Naive B cell (primary cell): Measurements from ENCODE around the gene CABYR. TPM values are rescaled to one million over a fixed set of nuclear protein-coding genes. Genes with fewer than 3 reads are reported as not detected.
"Not testable (repeated sequence)": the region's sequence is repeated elsewhere in the genome, so short reads cannot be mapped to it uniquely, and the experiment has no call there.

Experiments
- ATAC-seq, 2 donors: fragments of 150-1000 bp; cut with Tn5 transposase; 2 replicates each; pipeline ENCODE4 v1.10.0; 2021; ENCODE audit warnings: low read depth in 2 of 2, mild to moderate bottlenecking in 2 of 2, moderate library complexity in 2 of 2
- DNase-seq: peaks from one replicate; pipeline ENCODE4 v3.0.0; 2022
- H3K27ac Mint-ChIP-seq, 6 donors: one replicate each; pipeline ENCODE4 v1.8.0; 2020 to 2022; ENCODE audit warnings: mild to moderate bottlenecking in 6 of 6, mixed read lengths in 6 of 6, moderate library complexity in 5 of 6, inconsistent platforms in 2 of 6
- H3K27me3 Mint-ChIP-seq, 3 donors: one replicate each; pipeline ENCODE4 v1.8.0; 2021 to 2022; ENCODE audit warnings: mixed read lengths in 3 of 3, mild to moderate bottlenecking in 1 of 3
- H3K36me3 Mint-ChIP-seq, 2 donors: one replicate each; pipeline ENCODE4 v1.8.0; 2020 to 2022; ENCODE audit warnings: mixed read lengths in 2 of 2, inconsistent platforms in 1 of 2, mild to moderate bottlenecking in 1 of 2
- H3K4me1 Mint-ChIP-seq, 3 donors: one replicate each; pipeline ENCODE4 v1.8.0; 2020 to 2022; ENCODE audit warnings: mixed read lengths in 3 of 3, inconsistent platforms in 1 of 3, mild to moderate bottlenecking in 1 of 3, moderate library complexity in 1 of 3
- H3K4me3 Mint-ChIP-seq, 8 donors: one replicate each; pipeline ENCODE4 v1.8.0; 2020 to 2022; ENCODE audit warnings: mild to moderate bottlenecking in 8 of 8, mixed read lengths in 8 of 8, moderate library complexity in 8 of 8, inconsistent platforms in 2 of 8
- H3K9me3 Mint-ChIP-seq, 7 donors: one replicate each; pipeline ENCODE4 v1.8.0; 2020 to 2022; ENCODE audit warnings: mixed read lengths in 7 of 7, mild to moderate bottlenecking in 5 of 7, inconsistent platforms in 2 of 7, moderate library complexity in 1 of 7
- polyA plus RNA-seq, 6 donors: library from polyadenylated mRNA; unstranded; fragments of 300-500 nt; fragmentation: Illumina TruSeq; gene quantifications; one replicate each; pipeline ENCODE4 v1.2.3, GENCODE V29; 2021; ENCODE audit warnings: low read depth in 6 of 6

CABYR gene
- polyA plus RNA-seq, 6 donors from 2014 or later: 5.4 to 18.1 (median 7.8) TPM

DNA sequence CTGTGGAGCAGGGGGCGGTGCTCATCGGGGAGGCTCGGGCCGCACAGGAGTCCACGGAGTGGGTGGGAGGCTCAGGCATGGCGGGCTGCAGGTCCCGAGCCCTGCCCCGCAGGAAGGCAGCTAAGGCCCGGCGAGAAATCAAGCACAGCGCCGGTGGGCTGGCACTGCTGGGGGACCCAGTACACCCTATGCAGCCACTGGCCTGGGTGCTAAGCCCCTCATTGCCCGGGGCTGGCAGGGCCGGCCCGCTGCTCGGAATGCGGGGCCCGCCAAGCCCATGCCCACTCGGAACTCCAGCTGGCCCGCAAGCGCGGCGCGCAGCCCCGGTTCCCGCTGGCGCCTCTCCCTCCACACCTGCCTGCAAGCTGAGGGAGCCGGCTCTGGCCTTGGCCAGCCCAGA, 10.7 kb downstream of the CABYR start:
- H3K27ac Mint-ChIP-seq, H3K4me1 Mint-ChIP-seq, H3K27me3 Mint-ChIP-seq, H3K4me3 Mint-ChIP-seq, ATAC-seq, H3K9me3 Mint-ChIP-seq, DNase-seq: not testable (repeated sequence)
- H3K36me3 Mint-ChIP-seq: peaks cover 13 to 20% of the 10 kb centered on the region in 2 donors

DNA sequence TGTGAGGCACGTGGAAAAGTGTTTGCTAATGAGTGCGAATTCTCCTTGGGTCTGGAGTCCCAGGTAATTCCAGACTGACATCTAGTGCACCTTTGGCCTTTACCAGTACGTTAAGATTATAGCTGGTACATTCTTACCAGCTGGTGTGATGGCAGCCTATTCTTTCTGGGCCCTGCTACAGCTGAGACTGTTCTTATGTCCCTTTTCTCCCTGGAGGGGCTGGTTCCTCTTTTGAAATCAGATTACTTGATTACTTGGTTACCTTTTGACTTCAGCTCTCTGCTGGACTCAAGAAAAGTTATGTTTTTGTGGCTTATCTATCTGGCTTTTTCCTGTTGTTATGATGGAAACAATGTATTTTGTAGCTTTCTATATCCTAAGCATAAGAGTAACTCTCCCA, 14.5 kb downstream of the CABYR start:
- Mint-ChIP-seq H3K9me3 (peaks cover 0 to 3% (median 0%) of the 10 kb centered on the region in 7 donors), H3K27me3 (no peaks in the 10 kb centered on the region), H3K4me1 (no peaks in the 10 kb centered on the region), H3K27ac (peak overlapping the region in 1 of 6 donors; percentile 40), H3K36me3 (peaks cover 5 to 13% of the 10 kb centered on the region in 2 donors), H3K4me3 (no peak overlapping the region)
- DNase-seq: no peak
- peak in 1 of 2 donors; percentile 51 for ATAC-seq

DNA sequence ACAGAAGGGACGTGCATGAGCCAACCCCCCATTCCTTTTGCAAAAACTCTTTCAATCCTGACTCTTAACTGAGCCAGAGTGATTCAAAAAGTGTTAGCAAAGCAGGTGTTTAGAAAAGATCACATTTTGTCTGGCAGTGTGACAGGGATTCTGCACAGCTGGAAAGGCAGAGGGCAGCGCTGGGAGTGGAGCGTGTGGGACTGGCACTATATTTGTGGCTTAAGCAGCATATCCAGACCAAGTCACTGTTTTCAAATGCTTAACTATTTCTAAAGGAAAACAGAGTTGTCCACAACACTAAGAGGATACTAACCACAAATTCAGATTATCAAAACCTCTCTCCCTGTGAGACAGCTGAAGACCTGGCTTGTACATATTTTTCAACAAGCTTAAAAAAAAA, 19.0 kb downstream of the CABYR start:
- ATAC-seq: no peak
- no peak for DNase-seq
- peaks cover 0 to 1% (median 0%) of the 10 kb centered on the region in 7 donors for H3K9me3 Mint-ChIP-seq
- no peaks in the 10 kb centered on the region for H3K27me3 Mint-ChIP-seq
- H3K4me3 Mint-ChIP-seq: peak overlapping the region in 1 of 8 donors; percentile 30
- no peak overlapping the region for H3K27ac Mint-ChIP-seq
- no peaks in the 10 kb centered on the region for H3K4me1 Mint-ChIP-seq
- H3K36me3 Mint-ChIP-seq: peaks cover 0 to 8% of the 10 kb centered on the region in 2 donors

DNA sequence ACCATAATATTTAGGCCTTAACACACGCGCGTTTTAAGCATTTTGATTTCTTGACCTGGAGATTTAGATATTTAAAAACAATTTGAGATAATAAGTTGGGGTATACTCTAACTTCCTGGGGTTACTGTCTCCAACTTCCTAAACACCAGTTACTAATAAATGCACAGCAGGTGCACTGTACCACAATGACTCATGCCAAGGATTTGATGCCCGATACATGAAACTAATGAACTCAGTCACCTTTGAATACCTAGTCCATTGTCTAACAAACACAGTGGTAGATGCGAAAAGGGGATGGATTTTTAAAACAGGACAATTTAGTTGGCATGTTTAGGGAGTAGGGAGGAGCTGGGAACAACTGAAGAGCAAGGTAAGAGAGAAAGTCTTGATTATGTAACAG, 21.2 kb downstream of the CABYR start:
- no peaks in the 10 kb centered on the region for H3K27me3 Mint-ChIP-seq
- no peaks in the 10 kb centered on the region for H3K4me1 Mint-ChIP-seq
- H3K4me3 Mint-ChIP-seq: no peak overlapping the region
- no peak for ATAC-seq
- no peaks in the 10 kb centered on the region for H3K9me3 Mint-ChIP-seq
- H3K36me3 Mint-ChIP-seq: peaks cover 0 to 14% of the 10 kb centered on the region in 2 donors
- no peak overlapping the region for H3K27ac Mint-ChIP-seq
- no peak for DNase-seq

DNA sequence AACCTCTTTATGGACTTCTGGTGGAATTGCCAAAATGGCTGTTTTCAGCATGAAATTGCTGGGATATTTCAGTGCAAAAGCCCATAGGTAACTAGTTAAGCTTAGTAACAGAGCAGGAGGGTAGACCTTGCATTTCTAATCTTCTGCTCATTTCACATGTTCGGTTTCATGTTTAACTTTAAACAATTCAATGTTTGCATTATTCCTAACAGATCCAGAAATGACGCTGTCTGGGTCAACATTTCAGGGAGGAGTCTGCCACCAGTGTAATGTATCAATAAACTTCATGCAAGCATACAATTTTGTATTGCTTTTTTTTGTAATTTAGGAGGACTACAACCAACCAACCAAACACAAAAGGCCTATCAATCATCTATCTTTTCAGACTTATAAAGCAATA, 22.4 kb downstream of the CABYR start:
- H3K4me1 Mint-ChIP-seq: no peaks in the 10 kb centered on the region

DNA sequence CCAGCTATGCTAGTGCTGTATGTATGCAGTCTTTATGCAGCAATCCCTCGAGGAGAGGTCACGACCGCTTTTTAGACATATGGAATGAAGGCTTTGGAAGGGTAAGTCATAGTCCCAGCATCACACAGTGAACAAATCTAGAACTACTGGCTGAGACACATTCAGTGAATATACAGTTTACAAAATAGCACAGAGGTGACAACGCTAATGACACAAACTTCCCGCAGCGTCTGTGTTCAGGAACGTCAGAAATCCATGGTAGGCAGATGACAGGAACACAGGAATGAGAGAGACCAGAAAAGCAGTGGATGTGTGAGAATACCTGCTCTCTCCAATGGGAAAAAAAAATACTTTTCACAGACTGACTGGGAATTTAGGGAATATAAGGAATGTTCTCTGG, 29.6 kb downstream of the CABYR start:
- ATAC-seq: no peak
- no peaks in the 10 kb centered on the region for H3K9me3 Mint-ChIP-seq

More for the DNA sequence above, 22.4 kb downstream of the CABYR start:
- Mint-ChIP-seq H3K27me3 (no peaks in the 10 kb centered on the region), H3K27ac (no peak overlapping the region), H3K9me3 (no peaks in the 10 kb centered on the region), H3K36me3 (peaks cover 0 to 7% of the 10 kb centered on the region in 2 donors), H3K4me3 (no peak overlapping the region)
- ATAC-seq: no peak
- DNase-seq: no peak

DNA sequence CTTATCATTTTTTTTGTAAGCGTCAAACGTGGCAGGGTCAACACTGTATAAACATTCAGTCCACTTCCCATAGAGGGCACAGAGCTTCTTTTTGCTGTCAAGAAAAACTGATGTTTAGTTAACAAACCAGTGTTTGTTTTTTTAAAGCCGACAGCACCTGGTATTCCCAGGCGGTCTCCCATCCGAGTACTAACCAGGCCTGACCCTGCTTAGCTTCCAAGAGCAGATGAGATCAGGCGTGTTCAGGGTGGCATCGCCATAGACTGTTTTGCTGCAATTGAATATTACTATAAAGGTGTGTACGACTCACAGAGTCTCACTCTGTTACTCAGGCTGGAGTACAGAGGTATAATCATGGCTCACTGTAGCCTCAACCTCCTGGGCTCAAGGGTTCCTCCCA, 31.5 kb downstream of the CABYR start:
- no peaks in the 10 kb centered on the region for H3K4me1 Mint-ChIP-seq
- no peak overlapping the region for H3K27ac Mint-ChIP-seq
- H3K36me3 Mint-ChIP-seq: peaks cover 0 to 20% of the 10 kb centered on the region in 2 donors
- ATAC-seq: no peak
- H3K4me3 Mint-ChIP-seq: no peak overlapping the region
- no peaks in the 10 kb centered on the region for H3K27me3 Mint-ChIP-seq
- H3K9me3 Mint-ChIP-seq: no peaks in the 10 kb centered on the region
- no peak for DNase-seq

More for the DNA sequence above, 29.6 kb downstream of the CABYR start:
- H3K36me3 Mint-ChIP-seq: peaks cover 0 to 21% of the 10 kb centered on the region in 2 donors
- no peaks in the 10 kb centered on the region for H3K27me3 Mint-ChIP-seq
- H3K27ac Mint-ChIP-seq: peak overlapping the region in 1 of 6 donors; percentile 36
- H3K4me3 Mint-ChIP-seq: no peak overlapping the region
- no peak for DNase-seq
- no peaks in the 10 kb centered on the region for H3K4me1 Mint-ChIP-seq

DNA sequence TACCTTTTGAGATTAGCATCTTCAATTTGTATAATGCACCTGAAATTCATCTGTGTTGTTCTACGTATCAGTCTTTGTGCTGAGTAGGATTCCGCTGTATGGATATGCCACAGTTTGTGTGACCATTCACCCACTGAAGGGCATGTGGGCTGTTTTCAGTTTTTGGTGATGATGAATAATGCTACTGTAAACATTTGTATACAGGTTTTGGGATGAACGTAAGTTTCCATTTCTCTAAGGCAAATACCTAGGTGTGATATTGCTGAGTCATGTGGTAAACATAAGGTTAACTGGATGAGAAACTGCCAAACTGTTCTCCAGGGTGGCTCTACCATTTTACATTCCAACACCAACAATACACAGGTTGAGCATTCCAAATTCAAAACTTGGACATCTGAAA, 35.1 kb downstream of the CABYR start:
- no peaks in the 10 kb centered on the region for H3K27me3 Mint-ChIP-seq
- no peaks in the 10 kb centered on the region for H3K9me3 Mint-ChIP-seq
- H3K36me3 Mint-ChIP-seq: peaks cover 0 to 9% of the 10 kb centered on the region in 2 donors
- ATAC-seq (no peak), DNase-seq (no peak)
- no peak overlapping the region for H3K4me3 Mint-ChIP-seq
- no peak overlapping the region for H3K27ac Mint-ChIP-seq
- H3K4me1 Mint-ChIP-seq: peaks cover 15 to 21% (median 20%) of the 10 kb centered on the region in 3 donors

DNA sequence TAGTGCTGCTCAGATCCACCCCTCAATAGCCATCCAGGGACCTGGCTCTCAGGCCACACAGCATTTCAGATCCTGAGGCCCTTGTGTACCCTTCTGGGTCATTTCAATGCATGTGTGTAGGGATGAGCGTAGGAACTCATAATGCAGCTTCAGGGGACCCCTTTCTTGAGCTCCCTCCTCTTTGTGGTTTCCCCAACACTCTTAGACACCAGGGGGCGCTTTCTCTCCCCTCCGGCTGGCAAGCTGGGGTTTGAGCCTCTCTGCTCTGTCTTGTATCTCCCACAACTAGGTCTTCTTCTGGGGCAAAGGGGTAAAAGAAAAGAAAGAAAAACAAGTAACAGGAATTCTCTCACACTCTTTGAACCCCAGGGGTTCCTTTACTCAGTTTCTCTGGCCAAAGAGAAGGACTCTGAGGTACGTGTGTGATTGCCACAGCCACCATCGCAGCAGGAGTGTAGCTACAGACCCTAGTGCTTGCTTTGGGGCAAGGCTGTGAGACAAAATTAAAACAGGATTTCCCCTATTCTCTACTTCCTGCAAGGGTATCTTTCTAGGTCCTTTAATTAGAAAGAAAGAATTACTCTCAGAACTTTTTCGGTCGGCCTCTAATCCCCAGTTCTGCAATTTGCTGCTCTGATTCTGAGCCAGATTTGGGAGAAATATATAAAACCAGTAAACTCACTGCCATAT, 38.0 kb downstream of the CABYR start:
- peak; percentile 71 for DNase-seq
- H3K27me3 Mint-ChIP-seq: no peaks in the 10 kb centered on the region
- H3K4me3 Mint-ChIP-seq: peak overlapping the region; percentile 55 to 90 (median 82)
- ATAC-seq: peak; percentile 94 to 95
- peak overlapping the region; percentile 88 to 96 (median 95) for H3K27ac Mint-ChIP-seq
- no peaks in the 10 kb centered on the region for H3K9me3 Mint-ChIP-seq
- peaks cover 15 to 21% (median 20%) of the 10 kb centered on the region in 3 donors for H3K4me1 Mint-ChIP-seq
- peaks cover 0 to 5% of the 10 kb centered on the region in 2 donors for H3K36me3 Mint-ChIP-seq

DNA sequence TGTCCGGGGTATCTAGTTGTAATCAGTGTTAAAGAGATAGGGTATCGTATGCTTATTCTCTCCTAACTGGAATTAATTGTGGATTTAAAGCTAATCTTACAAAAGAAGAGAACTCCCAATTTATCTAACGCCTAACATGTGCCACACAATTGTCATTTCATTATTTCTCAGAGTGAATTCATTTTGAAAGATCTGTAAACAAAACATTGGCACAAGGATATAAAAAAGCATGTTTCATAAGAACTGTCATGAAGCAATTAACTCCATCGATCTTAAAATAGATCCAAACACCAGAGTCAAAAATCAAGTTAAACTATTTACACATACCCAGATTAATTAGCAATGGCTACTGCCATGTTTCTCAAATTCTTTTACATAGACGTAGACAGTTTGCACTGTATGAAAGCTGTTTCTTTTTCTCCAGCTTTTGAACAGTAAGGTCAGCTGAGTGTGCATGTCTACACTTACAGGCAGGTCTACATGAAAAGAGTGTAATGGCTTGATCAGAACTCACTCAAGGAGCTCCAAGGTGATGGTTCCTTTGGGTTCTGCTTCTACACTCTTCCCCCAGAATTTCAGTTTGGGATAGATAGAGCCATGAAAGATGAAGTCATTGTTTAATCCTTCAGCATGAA, 38.8 kb downstream of the CABYR start:
- Mint-ChIP-seq H3K36me3 (peaks cover 0 to 5% of the 10 kb centered on the region in 2 donors), H3K27me3 (no peaks in the 10 kb centered on the region), H3K4me1 (peaks cover 15 to 21% (median 20%) of the 10 kb centered on the region in 3 donors), H3K27ac (peak overlapping the region; percentile 88 to 96 (median 95)), H3K4me3 (peak overlapping the region; percentile 55 to 90 (median 82)), H3K9me3 (no peaks in the 10 kb centered on the region)
- no peak for ATAC-seq
- no peak for DNase-seq

DNA sequence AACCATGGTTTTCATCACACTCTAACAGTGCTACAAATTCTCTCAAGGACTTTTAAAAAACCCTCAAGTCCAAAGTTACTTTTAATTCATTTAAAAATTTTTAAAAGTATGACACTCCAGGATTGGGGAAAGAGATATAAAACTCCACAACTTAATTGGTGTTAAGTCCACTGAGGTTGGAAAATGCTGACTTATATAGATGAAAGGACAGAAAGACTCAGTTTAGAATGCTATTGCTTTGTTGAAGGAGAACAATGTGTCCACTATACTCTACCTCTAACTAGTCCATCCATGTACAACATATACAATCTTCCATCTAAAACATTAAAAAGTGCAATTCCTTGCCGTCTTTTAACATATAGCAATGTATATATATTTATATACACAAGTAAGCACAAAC, 41.2 kb downstream of the CABYR start:
- DNase-seq: no peak
- no peak overlapping the region for H3K27ac Mint-ChIP-seq
- H3K4me1 Mint-ChIP-seq: peaks cover 15 to 21% (median 20%) of the 10 kb centered on the region in 3 donors
- H3K4me3 Mint-ChIP-seq: no peak overlapping the region
- no peaks in the 10 kb centered on the region for H3K9me3 Mint-ChIP-seq
- no peaks in the 10 kb centered on the region for H3K27me3 Mint-ChIP-seq
- no peak for ATAC-seq
- H3K36me3 Mint-ChIP-seq: peaks cover 0 to 4% of the 10 kb centered on the region in 2 donors

DNA sequence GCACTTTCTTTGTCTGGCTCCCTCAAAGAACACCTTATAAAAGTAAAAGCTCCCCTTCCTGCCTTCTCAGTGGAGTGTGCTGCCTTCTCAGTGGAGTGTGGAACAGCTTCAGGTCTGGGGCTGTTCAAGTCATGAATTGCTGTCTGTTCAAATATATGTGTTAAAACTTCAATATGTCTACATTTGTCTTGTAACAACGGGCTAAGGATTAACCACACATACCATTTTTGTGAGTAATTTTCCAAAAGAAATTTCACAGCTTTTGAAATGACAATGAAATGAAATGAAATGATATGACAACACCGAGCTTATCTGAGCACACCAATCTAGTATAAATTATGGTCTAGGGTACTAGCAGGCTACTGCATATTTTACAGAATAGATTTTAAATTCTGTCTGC, 42.9 kb downstream of the CABYR start:
- no peaks in the 10 kb centered on the region for H3K9me3 Mint-ChIP-seq
- DNase-seq (no peak), ATAC-seq (no peak)
- H3K36me3 Mint-ChIP-seq: peaks cover 0 to 4% of the 10 kb centered on the region in 2 donors
- no peak overlapping the region for H3K4me3 Mint-ChIP-seq
- peaks cover 11 to 21% (median 17%) of the 10 kb centered on the region in 3 donors for H3K4me1 Mint-ChIP-seq
- H3K27ac Mint-ChIP-seq: peak overlapping the region in 1 of 6 donors; percentile 75
- no peaks in the 10 kb centered on the region for H3K27me3 Mint-ChIP-seq

DNA sequence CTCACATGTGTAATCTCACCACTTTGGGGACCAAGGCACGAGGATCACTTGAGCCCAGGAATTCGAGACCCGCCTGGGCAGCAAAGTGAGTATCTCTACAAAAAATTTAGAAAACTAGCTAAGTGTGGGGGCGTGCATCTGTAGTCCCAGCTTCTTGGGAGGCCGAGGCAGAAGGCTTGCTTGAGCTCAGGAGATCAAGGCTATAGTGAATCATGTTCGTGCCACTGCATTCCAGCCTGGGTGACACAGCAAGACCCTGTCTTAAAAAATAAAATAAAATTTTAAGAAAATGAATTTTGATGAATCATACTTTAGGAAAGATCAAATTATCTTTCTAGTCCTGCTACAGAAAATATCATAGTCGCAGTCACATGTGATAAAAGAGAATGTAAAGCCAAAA, 46.9 kb downstream of the CABYR start:
- Mint-ChIP-seq H3K4me1 (peaks cover 13 to 34% (median 18%) of the 10 kb centered on the region in 3 donors), H3K27me3 (no peaks in the 10 kb centered on the region), H3K27ac (no peak overlapping the region), H3K9me3 (no peaks in the 10 kb centered on the region), H3K4me3 (no peak overlapping the region), H3K36me3 (peaks cover 0 to 4% of the 10 kb centered on the region in 2 donors)
- ATAC-seq (no peak), DNase-seq (no peak)

DNA sequence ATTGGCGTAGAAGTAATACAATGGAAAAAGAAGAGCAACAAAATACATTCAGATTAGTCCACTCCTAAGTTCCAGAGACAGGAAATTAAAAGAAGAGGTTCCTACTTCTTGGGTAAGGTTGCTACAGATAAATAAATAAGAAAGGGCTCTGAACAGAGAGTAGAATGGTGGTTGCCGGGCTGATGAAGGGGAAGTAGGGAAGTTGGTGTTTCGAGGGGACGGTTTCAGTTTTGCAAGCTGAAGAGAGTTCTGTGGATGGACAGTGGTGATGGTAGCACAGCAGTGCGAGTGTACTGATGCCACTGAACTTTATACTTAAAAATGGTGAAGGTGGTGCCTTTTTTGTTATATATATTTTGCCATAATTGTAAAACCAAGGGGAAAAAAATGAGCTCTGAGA, 48.2 kb downstream of the CABYR start:
- peak; percentile 20 for DNase-seq
- Mint-ChIP-seq H3K4me1 (peaks cover 13 to 34% (median 18%) of the 10 kb centered on the region in 3 donors), H3K4me3 (peak overlapping the region; percentile 2 to 90 (median 71)), H3K36me3 (peaks cover 0 to 4% of the 10 kb centered on the region in 2 donors), H3K9me3 (no peaks in the 10 kb centered on the region), H3K27ac (peak overlapping the region in 5 of 6 donors; percentile 0 to 53 (median 36)), H3K27me3 (no peaks in the 10 kb centered on the region)
- ATAC-seq: peak; percentile 85 to 87
